Peyer's patch (tissue), 4 donors: ENCODE results near the gene ASXL2.
"Not testable (repeated sequence)": the region's sequence is repeated elsewhere in the genome, so short reads cannot be mapped to it uniquely, and the experiment has no call there.

Source experiments
- POLR2A ChIP-seq, 2 donors: fragments of 450-650 bp; IDR thresholded peaks; one replicate each; pipeline ENCODE4 v1.5.1; 2017; ENCODE audit warnings: antibody characterized with exemption in 2 of 2, mild to moderate bottlenecking in 2 of 2, moderate library complexity in 2 of 2
- TF ChIP-seq, protein P1 (sequence below), 6 experiments: fragments of 450-650 bp in 4 of 6; fragments of 200-600 bp in 2 of 6; sonication (generic) in 1 of 6; IDR thresholded peaks; one replicate each; pipeline ENCODE4 v1.5.1; 2017 to 2019; ENCODE audit warnings: antibody characterized with exemption in 6 of 6, mild to moderate bottlenecking in 3 of 6, moderate library complexity in 1 of 6

DNA sequence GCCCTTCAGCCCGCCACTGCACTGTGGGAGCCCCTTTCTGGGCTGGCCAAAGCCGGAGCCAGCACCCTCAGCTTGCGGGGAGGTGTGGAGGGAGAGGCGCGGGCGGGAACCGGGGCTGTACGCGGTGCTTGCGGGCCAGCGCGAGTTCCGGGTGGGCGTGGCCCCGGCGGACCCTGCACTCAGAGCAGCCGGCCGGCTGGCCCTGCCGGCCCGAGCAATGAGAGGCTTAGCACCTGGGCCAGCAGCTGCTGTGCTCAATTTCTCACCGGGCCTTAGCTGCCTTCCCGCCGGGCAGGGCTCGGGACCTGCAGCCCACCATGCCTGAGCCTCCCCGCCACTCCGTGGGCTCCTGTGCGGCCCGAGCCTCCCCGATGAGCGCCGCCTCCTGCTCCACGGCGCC is 37.1 kb upstream of the ASXL2 start:
- TF ChIP-seq, protein P1, sequence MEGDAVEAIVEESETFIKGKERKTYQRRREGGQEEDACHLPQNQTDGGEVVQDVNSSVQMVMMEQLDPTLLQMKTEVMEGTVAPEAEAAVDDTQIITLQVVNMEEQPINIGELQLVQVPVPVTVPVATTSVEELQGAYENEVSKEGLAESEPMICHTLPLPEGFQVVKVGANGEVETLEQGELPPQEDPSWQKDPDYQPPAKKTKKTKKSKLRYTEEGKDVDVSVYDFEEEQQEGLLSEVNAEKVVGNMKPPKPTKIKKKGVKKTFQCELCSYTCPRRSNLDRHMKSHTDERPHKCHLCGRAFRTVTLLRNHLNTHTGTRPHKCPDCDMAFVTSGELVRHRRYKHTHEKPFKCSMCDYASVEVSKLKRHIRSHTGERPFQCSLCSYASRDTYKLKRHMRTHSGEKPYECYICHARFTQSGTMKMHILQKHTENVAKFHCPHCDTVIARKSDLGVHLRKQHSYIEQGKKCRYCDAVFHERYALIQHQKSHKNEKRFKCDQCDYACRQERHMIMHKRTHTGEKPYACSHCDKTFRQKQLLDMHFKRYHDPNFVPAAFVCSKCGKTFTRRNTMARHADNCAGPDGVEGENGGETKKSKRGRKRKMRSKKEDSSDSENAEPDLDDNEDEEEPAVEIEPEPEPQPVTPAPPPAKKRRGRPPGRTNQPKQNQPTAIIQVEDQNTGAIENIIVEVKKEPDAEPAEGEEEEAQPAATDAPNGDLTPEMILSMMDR (IDR thresholded peaks at IDR 0.05) = not testable (repeated sequence)
- not testable (repeated sequence) for TF ChIP-seq POLR2A (IDR thresholded peaks at IDR 0.05)
